HPDE6-E6E7 (cell line): Measurements from ENCODE around the gene SLC6A8.
A peak's percentile ranks its signal among the peaks of the same experiment; 100 is the strongest.
"Not testable (repeated sequence)": the region's sequence is repeated elsewhere in the genome, so short reads cannot be mapped to it uniquely, and the experiment has no call there.

Experiments
- DNase-seq: peaks from one replicate; pipeline ENCODE4 v3.0.0; 2011; ENCODE audit warnings: missing footprints; ENCODE audit errors: extremely low spot score

Gene SLC6A8

DNA sequence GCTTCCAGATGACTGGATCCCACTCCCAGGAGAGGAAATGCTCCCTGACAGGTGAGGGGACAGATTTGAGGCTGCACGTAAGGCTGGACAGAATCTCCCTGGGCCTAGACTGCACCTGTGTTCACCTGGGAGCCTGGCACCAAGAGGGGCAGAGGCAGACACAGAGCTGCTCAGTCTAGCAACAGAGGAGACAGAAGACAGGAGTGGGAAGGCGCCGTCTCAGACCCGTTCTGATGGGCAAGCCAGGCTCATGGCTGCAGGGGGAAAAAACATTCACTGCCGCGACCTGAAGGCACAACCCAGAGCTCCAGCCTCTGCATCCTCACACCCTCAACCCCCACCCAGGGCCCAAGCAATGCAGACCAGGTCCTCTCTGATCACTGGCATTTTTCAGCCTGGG lies 19.7 kb downstream of the SLC6A8 start:
- no peak for DNase-seq

DNA sequence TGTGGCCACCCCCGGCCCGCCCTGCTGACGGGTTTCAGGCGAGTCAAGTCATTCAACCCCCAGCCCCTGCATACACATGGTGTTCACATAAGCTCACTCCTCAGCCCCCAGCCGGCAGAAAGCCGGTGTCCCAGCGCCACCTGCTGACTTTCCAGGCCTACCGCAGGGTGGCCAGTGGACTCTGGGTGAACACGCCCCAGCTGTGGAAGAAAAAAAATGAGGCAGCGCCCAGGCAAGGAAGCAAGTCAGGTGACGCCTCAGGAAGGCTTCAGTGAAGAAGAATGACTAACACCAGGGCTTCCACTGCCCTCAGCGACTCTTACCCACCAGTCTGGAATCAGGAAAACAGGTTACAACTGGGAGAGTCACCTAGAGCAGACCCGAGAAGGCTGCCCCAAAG lies 20.7 kb downstream of the SLC6A8 start:
- DNase-seq: peak; percentile 92

DNA sequence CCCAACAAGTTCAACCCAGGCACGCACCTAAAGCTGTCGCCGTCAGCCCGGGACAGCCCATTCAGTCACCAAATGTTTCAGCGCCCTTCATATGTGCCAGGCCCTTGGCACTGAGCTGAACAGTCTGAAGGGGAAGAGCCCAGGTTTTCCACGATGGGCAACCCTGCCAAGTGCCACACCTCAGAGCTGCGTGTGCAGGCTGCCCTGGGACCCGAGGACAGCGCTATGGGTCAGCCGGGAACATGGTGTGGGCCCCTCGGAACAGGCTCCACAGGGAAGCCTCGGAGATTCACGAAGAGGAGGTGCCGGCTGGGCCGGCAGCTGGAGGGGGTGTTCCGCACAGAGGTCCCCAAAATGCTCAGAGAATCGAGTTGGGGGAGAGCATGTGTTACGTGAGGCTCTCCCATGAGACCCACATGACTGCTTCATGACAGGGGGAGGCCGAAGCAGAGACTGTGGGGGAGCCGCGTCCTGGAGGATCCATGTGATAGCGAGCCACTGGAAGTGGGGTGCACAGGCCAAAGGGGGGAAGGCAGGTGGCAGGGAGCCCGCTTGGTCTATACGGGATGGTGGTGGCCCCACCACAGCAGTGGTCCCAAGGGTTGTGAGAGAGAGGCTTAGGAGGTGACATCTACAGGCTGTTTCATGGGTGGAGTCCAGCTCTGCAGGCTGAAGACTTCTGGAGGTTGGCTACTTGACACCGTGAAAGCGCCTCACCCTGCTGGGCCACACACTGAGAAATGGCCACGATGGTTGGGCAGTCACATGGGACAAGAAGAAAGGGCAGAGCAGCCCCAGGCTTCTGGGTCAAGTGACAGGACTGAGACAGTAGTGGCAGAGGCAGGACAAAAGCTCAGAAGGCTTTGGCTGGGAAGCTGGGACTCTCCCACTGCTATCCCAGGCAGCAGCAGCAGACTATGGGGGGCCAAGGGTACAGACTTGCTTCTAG lies 22.3 kb downstream of the SLC6A8 start:
- no peak for DNase-seq

DNA sequence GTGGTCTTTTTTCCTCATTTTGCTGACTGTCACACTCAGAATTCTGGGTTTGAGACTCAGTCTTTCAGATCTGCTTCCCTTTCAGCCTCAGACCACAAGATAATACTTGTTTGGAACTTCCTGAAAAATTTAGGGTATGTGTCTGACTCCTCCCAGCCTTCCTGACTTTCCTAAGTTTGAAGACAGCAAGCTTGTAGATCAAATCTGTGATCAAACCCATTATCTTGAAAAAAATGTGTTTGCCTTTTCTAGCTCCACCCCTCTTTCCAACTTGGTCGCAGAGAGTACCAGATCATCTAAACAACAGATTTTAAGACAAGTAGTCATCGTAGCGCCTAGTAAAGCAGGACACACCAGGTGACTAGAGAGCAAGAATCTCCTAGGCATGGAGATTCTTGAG lies 26.5 kb downstream of the SLC6A8 start:
- no peak for DNase-seq

DNA sequence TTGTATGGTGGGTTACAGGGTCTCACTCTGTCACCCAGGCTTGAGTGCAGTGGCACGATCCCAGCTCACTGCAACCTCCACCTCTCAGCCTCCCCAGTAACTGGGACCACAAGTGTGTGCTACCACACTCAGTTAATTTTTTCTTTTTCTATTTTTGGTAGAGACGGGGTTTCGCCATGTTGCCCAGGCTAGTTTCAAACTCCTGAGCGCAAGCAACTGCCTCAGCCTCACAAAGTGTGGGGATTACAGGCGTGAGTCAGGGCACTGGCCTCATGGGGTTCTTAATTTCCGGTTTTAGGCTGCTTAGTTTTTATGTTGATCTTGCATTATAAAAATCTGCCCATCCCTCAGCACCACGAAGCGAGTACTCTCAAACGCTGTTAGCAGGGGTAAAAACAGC lies 29.7 kb downstream of the SLC6A8 start:
- DNase-seq: no peak

DNA sequence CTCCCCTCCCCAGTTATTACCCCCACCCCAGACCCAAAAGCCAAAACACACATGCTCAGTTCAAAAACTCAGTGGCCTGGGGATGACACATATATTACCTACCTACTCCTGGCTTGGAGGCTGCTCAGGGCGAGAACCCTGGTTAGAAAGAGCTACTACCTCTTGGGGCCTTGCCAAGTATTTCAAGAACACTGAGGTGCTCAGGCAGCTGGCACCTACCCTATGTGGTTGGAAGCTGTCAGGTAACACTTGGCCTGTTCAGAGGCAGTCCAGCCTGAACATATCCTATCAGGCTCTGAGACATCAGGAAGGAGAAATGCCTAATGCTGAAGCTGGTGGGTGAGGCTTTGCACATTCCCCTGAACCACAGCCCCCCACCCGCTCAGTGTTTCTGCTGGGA lies 31.5 kb downstream of the SLC6A8 start:
- no peak for DNase-seq

DNA sequence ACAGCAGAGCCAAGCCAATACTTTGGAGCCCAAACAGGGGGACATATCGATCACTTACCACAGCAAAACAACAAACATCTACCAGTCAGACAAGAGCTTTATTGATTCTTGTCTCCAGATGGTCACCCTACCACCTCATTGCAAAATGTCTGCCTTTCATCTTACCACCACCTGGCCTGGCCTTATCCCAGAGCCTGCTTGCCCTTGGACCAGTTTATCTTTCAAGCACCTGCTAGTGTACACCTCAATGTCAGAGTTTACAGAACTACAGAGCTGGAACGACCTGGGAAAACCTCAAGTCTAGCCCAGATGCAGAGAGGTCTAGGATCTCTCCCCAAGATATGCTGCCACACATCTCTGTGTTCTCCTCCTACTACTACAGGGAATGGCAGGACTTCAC lies 32.0 kb downstream of the SLC6A8 start:
- no peak for DNase-seq

DNA sequence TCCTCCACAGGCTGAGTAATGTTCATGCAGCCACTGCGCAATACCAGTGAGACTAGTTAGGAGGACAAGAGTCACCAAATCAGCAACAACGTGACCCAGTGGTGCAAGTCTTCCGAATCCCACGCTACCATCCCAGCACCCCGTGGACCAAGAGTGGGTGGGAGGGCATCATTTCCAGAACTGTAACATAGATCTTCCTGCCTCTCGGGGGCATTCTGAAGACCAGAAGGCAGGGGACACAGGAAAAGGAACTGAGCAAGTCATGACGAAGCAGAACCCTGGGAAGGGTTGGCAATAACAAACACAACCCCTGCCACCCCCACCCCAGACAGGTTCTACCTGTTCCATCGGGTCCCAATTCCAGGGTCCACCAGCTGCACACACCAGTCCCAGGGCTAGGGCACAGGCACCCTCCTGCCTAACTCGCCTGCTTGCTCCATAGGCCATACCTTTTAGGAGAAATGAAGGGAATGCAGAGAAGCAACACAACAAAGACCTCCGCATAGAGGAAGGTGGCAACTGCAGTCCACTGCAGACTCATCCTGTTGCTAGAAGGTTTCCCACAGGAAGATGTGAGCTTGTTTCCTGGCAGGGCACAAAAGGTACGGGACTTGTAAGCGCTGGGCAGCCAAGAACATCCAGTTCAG lies 35.1 kb downstream of the SLC6A8 start:
- DNase-seq: peak; percentile 45

DNA sequence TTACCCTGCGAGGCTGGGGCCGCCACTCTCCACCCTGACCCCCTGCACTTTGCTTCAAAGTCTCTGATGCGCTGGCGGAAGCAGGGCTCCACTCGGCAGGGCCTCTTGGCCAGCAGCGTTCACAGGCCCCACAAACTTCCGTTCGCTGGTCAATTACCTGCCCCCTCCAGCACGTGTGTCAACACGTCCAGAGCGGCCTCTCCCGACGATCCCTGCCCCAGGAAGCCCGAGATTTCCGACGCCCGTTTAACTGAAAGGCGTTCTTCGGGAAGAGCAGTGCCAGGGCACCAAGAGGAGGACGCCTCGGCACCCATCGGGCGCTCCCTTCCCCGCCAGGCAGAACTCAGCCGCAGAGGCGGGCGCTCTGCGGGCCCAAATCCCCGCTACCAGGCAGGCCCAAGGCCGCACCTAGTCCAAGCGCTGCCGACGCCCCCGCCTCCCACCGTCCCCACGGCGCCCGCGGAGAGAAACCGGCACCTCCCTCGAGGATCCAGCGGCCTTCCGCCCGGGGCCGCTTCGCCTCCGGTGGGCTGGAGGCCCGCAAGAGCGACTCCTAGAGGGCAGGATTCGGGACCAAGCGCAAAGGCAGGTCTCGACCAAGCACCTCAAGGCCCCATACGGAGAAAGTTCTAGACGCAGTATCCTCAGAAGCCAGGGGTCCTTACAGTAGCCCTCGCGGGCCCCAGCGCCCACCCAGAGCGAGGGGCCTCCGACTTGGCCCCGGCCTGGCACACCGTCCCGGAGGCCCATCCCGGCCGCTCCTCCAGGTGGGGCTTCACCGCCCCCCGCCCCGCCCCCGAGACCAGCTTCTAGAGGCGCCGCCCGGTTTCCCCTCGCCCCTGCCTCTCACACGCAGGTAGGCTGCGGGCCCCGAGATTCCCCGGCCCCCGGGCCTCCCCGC lies 35.9 kb downstream of the SLC6A8 start:
- DNase-seq: peak; percentile 73

DNA sequence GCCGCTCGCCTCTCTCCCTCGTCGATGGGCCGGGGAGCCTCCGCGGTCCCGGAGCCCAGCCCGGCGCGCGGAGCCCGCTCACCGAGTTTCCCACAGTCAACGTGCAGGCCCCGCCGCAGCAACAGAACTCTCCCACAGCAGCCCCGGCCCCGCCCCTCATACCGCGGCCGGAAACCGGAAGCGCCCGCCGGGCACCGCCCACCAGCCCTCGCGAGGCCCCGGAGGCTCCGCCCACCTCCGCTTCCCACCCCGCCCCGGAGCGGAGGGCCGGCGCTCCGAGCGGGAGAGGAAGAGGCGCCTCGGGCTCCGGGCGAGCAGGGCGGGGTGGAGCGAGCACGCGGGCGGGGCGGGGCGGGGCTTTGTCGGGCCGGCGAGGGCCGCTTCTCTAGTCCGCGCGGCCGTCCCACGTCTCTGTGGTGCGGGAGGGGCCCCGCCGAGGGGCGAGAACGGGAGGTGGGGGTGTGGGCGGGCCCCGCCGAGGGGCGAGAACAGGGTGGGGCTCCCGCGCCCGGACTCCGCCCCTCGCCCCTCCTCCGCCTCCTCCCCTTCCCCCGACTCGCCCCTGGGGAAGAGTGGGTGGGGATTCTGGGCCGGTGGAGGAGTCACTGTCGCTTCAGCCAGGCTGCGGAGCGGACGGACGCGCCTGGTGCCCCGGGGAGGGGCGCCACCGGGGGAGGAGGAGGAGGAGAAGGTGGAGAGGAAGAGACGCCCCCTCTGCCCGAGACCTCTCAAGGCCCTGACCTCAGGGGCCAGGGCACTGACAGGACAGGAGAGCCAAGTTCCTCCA lies 36.7 kb downstream of the SLC6A8 start, which contains the start of the genes ABCD1 and BCAP31:
ABCD1 (plus strand) TSS at position 605 of the 787 bp plus-strand sequence. CDS start 411 bp downstream, outside the sequence.
BCAP31 (minus strand) TSS at position 136 of the 787 bp plus-strand sequence. CDS start 1,143 bp downstream, outside the sequence.
- peak; percentile 91 for DNase-seq

DNA sequence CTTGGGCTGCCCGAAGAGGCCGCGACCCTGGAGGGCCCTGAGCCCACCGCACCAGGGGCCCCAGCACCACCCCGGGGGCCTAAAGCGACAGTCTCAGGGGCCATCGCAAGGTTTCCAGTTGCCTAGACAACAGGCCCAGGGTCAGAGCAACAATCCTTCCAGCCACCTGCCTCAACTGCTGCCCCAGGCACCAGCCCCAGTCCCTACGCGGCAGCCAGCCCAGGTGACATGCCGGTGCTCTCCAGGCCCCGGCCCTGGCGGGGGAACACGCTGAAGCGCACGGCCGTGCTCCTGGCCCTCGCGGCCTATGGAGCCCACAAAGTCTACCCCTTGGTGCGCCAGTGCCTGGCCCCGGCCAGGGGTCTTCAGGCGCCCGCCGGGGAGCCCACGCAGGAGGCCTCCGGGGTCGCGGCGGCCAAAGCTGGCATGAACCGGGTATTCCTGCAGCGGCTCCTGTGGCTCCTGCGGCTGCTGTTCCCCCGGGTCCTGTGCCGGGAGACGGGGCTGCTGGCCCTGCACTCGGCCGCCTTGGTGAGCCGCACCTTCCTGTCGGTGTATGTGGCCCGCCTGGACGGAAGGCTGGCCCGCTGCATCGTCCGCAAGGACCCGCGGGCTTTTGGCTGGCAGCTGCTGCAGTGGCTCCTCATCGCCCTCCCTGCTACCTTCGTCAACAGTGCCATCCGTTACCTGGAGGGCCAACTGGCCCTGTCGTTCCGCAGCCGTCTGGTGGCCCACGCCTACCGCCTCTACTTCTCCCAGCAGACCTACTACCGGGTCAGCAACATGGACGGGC lies 37.5 kb downstream of the SLC6A8 start:
- no peak for DNase-seq

DNA sequence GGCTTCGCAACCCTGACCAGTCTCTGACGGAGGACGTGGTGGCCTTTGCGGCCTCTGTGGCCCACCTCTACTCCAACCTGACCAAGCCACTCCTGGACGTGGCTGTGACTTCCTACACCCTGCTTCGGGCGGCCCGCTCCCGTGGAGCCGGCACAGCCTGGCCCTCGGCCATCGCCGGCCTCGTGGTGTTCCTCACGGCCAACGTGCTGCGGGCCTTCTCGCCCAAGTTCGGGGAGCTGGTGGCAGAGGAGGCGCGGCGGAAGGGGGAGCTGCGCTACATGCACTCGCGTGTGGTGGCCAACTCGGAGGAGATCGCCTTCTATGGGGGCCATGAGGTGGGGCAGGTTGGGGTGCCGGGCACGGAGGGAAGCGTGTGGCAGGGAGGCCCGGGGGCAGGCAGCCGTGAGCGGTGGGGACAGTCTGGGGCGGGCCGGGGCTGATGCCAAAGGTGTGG lies 38.1 kb downstream of the SLC6A8 start:
- no peak for DNase-seq

DNA sequence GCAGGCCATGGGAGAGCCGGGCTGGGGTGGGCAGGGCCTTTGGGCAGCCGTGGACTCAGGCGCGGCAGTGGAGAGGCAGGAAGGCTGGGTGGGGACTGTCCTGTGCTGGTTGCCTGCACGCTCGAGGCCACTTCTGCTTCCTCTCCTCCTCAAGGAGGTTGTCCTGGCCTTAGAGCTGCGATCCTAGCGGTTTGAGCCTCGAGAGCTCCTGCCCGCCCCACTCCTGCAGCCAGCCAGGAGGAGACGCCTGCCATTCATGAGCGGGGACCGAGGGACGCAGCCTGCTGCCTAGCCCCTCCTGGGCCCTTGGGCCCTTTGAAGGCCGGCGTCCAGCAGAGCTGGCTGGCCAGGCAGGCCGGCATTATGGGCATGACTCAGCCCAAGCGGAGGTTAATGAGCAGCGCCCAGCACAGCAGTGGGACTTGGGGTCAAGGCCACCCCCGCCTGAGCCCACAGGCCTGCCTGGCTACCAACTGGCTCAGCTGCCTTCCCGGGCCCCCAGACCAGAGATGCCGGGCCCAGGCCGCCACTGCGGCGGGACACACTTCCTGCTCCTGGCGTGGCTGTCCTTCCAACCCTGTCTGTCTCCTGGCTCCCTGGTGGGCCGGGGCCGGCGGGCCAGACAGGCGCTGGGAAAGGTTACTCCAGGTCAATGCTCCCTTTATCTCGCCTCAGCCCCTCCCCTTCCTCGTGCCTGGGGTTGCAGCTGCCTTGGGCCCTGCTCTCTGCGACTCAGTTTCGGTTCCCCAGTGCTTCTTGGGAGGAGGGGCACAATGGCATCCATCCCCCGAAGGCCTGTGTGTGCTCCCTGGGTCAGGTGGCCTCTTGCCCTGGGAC lies 38.8 kb downstream of the SLC6A8 start:
- DNase-seq: peak; percentile 42

DNA sequence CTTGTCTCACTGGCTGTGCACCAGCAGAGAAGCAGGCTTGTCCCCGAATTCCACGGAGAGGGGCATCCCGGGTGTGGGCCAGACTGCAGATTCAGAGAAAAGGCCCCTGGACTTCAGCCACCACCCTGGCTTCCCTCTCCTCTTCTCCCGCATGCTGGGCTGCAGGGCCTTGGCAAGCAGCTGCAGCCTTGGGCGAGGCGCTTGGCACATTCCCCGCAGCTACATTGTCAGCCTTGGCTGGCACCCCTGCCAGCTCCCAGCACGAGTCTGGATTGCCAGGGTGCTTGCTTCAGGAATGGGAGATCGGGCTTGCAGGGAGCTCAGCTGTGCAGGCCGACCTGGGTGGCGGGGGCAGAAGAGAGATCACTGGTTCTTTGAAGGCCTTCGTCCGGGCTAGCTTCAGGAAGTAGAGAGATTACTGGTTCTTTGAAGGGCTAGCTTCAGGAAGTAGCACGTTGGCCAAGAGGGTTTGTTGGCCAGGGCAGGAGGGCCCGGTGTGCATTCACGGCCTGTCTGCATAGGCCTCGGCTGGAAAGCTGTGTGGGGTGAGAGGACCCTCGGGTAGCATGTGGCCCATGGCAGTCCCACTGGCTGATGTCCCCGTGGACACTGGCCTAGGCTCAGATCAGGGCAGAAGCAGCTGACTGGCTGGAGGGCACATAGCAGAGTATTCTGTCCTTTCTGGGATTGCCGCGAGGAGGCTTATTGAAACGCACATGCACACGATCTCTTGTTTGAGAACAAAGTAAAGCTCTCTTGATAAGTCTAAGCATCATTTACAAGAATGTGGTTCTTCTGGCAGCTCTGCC lies 39.6 kb downstream of the SLC6A8 start:
- DNase-seq: no peak

DNA sequence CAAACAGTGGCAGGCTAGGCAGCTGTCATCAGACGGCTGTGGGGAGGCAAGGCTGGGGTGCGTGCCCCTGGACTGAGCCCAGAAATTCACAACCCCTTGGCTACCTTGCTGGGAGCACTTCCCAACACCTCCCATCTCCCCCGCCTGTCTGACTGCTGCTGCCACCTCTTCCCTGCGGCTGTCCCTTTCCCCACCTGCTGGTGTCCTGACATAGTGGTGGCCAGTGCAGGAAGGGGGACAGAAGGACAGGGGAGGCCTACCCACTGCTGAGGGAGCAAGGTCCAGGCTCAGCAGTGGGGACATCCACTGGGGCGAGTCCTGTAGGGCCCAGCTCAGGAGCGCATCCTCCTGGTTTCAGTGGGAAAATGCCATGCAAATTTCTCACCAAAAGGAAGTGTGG lies 40.4 kb downstream of the SLC6A8 start:
- DNase-seq: no peak

DNA sequence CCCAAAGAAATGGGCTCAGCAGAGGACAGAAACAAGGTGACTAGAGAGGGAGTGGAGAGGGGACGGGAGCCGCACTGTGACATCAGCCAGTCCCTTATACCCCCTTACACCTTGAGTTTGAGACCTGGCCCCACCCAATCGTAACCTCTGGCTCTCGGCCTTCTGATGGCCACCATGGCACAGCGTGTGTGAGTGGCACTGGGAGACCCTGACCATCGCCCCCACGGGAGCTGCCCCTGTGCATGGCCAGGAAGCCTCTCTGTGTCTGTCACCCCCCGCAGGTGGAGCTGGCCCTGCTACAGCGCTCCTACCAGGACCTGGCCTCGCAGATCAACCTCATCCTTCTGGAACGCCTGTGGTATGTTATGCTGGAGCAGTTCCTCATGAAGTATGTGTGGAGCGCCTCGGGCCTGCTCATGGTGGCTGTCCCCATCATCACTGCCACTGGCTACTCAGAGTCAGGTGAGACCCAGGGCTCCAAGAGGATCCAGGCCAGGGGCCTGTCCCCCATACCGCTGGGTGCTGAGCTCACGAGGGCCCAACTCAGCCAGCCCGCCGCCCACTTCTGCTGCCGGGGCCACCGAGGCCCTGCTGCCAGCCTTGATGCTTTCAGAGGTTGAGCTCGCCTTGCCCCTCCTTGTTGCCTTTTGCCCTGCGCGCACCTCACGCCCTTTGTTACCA lies 41.4 kb downstream of the SLC6A8 start:
- no peak for DNase-seq

DNA sequence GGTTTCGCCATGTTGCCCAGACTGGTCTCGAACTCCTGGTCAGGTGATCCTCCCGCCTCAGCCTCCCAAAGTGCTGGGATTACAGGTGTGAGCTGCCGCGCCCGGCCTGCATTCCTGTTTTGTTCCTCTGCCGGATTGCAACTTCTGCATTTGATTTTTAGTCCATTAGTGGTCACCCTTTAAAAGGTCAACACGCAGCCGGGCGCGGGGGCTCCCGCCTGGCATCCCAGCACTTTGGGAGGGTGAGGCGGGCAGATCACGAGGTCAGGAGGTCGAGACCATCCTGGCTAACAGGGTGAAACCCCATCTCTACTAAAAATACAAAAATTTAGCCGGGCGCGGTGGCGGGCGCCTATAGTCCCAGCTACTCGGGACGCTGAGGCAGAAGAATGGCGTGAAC lies 42.4 kb downstream of the SLC6A8 start:
- DNase-seq: not testable (repeated sequence)
